Head of caudate nucleus (tissue), 42 donors: ENCODE results near the gene C19orf47.
"Not testable (repeated sequence)": the region's sequence is repeated elsewhere in the genome, so short reads cannot be mapped to it uniquely, and the experiment has no call there.

Source experiments
- DNase-seq, 42 donors: peaks; one replicate each; pipeline versions ENCODE4 v3.0.0 to v3.0.0-alpha.2; 2020 to 2021; ENCODE audit warnings: mixed read lengths in 7 of 42
- intact Hi-C: fragments of 100-400 bp; cut with DNase I; formaldehyde crosslinking; loops from one replicate; pipeline ENCODE4 v1.15.0; 2022

Gene C19orf47

DNA sequence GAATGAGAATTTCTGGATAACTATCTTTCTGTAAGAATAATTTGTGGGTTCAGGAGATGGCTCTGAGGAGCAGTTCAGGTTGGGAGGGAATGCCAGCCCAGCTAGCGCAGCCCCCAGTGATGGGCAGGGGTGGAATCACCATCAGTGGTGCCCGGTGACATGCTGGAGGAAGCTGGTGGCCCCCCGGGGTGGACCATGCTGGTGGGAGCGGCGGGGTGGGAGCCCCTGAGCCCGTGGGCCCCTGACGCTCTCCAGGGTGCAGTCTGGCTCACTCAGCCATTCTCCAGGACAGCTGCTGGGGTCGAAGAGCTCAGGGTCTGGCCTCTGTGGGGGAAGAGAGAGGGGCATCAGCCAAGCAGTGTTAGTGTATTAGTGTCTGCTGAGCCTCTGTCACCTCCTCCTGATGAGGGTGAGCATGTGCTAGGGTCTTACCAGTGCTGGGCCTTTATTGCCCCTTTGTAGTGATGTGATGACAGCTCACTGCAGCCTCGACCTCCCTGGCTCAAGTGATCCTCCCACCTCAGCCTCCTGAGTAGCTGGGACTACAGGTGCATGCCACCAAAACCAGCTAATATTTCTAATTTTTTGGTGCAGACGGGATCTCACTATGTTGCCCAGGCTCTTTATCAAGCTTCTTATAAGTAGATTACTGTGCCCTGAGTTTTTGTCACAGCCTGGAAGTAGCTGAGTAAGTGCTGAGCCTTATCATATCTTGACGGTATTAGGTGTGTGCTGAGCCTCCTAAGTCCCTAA lies 31.4 kb upstream of the C19orf47 start:
- intact Hi-C loops = no loop called here
- DNase-seq = no peak

DNA sequence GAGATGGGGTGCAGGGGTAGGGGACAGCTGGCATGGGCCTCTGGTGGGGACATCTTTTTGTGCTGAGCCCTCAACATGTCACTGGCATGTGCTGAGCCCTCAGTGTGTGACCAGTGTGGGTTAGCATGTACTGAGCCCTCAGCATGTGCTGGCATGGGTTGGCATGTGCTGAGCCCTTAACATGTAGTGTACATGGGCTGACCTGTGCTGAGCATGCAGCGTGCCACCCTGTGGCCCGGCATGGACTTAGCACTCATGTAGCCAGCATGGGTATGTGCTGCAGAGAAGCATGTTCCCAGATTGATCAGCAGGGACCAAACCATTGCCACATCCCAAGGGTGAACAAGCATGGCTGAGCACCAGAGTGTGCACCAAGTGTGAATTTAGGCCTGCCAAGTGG lies 30.3 kb upstream of the C19orf47 start:
- intact Hi-C loops = no loop called here

DNA sequence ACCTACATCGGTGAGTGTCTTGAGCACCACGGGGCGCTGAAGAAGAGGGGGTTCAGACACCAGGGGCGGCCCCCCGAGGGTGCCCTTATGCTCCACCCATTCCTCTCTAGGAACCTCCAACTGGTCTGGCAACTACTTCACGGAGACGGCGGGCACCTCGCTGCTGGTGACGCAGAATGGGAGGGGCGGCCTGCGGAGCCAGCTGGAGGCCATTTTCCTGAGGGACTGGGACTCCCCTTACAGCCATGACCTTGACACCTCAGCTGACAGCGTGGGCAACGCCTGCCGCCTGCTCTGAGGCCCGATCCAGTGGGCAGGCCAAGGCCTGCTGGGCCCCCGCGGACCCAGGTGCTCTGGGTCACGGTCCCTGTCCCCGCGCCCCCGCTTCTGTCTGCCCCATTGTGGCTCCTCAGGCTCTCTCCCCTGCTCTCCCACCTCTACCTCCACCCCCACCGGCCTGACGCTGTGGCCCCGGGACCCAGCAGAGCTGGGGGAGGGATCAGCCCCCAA lies 29.7 kb upstream of the C19orf47 start:
- intact Hi-C loops = no loop called here
- no peak for DNase-seq

More for the DNA sequence above, 30.3 kb upstream of the C19orf47 start:
- no peak for DNase-seq

DNA sequence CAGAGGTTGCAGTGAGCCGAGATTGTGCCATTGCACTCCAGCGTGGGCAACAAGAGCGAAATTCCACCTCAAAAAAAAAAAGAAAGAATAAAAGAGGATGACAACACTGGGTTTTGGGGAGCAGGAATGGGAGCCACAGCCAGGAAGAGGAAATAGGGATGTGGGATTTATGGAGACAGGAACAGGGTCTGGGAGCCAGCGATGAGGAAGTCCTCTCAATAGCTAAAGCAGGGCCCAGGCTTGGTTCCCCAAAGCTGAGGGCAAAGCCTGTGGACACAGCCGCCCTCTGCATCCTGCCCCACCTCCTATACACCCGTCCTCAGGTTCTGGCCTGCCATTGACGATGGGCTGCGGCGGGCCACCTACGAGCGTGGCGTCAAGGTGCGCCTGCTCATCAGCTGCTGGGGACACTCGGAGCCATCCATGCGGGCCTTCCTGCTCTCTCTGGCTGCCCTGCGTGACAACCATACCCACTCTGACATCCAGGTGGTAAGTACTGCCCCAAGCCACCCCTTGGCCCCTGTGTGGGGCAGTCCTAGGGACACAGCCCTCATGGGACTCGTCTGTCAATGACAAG lies 28.2 kb upstream of the C19orf47 start:
- intact Hi-C loops = no loop called here
- DNase-seq = no peak

DNA sequence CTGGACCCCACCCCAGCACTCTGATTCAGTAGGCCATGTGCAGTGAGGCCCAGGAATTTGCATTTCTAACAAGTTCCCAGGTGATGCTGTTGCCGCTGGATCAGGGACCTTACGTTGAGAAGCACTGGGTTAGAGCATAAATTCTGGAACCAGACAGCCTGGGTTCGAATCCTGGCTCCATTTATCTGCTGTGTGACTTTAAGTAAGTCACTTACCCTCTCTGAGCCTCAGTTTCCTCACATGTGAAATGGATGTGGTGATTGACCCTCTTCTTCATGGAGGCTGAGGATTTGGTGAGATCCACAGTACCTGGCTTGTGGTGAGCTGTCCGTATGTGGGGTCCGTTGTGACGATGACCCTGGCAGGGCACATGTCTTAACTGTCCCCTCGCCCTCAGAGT lies 25.9 kb upstream of the C19orf47 start:
- no peak for DNase-seq
- intact Hi-C loops = no loop called here

DNA sequence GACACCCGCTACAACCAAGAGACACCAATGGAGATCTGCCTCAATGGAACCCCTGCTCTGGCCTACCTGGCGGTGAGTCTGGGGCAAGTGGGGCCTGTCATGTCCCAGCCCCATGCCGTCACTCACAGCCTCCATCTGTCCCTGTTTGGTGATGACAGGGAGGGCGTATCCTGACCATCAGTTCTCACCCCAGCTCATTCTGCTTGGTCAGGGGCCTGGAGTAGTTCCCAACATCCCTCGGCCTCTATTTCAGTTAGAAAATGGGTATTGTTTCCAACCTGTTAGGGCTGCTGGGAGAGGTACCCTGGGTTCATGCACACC lies 23.6 kb upstream of the C19orf47 start:
- no peak for DNase-seq
- intact Hi-C loops = no loop called here

DNA sequence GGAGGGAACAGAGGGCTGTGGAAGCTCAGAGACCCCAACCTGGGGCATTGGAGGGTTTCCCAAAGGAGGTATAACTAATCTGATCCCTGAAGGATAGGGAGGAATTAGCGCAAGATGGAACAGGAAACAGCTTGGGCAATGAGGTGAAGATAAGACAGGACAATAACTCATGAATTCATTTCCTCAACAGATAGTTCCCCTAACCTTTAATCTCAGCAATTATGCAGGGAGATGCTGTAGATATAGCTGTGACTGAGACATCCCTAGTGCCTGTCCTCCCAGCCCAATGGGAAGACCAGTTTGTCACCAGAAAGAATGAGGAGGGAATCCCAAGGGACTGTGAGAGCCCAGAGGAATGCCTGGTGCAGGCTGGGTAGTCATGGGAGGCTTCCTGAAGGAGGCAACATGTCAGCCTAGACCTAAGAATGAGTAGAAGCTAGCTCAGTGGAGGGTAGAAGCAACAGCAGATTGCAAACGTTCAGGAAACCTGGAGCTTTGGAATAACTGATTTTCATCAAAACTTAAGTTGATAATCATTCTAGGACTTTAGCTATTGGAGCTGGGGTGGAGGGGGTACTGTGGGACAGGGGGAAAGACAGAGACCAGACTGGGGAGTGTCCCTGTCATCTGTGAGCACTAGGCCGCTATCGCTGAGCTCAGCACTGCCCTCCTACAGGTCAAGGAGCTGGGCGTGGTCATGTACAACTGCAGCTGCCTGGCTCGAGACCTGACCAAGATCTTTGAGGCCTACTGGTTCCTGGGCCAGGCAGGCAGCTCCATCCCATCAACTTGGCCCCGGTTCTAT lies 23.0 kb upstream of the C19orf47 start:
- no peak for DNase-seq
- intact Hi-C loops = no loop called here

DNA sequence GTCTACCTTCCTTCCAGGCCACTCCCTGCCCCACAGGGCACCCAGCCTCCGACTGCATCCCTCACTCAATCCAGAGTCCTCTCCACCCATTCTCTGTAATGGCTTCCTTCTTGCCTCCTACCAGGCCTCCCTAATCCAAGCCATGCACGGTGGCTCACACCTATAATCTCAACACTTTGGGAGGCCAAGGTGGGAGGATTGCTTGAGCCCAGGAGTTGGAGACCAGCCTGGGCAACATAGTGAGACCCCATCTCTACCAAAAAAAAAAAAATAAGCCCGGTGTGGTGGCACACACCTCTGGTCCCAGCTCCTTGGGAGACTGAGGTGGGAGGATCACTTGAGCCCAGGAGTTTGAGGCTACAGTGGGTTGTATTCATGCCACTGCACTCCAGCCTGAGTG lies 22.1 kb upstream of the C19orf47 start:
- DNase-seq, intact Hi-C loops: not testable (repeated sequence)

DNA sequence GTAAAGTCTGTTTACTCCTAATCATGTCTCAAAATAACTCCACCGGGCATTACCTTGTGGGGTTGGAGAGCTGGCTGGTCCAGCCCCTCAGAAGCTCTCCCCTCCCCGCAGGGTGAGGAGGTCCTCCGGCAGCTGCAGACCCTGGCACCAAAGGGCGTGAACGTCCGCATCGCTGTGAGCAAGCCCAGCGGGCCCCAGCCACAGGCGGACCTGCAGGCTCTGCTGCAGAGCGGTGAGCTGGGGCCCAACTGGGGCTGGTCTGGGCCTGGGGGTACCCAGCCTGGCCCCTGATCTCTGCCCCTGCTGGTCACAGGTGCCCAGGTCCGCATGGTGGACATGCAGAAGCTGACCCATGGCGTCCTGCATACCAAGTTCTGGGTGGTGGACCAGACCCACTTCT lies 21.6 kb upstream of the C19orf47 start:
- intact Hi-C loops = no loop called here

DNA sequence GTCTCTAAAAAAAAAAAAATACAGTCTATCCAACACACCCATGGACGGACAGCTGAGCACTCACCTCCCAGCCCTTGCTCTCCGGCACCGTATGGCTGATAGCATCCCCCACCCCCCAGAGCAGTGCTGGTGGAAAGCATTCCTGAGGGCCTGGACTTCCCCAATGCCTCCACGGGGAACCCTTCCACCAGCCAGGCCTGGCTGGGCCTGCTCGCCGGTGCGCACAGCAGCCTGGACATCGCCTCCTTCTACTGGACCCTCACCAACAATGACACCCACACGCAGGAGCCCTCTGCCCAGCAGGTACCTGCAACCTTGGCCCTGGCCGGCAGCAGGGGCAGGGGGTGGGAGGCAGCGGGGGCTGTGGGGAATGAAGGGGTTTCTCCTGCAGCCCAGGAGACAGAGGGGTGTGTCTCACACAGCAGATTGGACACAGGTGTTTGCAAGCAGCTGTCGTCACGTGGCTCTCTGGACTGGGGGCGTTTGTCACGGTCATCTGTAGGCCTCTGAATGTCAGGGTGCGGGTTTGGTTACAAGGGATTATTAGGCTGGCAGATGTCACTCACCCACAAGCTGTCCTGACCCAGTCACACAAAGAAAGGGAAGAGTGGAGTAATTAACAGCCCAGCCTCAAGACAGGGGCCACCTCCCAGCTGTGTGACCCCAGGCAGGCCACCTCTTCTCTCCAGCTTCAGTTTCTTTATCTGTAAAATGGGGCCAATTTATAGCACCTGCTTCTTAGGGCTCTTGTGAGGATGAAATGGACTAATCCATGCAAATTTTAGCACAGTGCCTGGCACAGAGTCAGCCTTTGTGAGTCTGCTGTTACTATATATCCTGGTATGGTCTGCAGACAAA lies 19.6 kb upstream of the C19orf47 start:
- DNase-seq = no peak
- intact Hi-C loops = no loop called here

More for the DNA sequence above, 21.6 kb upstream of the C19orf47 start:
- DNase-seq = no peak

DNA sequence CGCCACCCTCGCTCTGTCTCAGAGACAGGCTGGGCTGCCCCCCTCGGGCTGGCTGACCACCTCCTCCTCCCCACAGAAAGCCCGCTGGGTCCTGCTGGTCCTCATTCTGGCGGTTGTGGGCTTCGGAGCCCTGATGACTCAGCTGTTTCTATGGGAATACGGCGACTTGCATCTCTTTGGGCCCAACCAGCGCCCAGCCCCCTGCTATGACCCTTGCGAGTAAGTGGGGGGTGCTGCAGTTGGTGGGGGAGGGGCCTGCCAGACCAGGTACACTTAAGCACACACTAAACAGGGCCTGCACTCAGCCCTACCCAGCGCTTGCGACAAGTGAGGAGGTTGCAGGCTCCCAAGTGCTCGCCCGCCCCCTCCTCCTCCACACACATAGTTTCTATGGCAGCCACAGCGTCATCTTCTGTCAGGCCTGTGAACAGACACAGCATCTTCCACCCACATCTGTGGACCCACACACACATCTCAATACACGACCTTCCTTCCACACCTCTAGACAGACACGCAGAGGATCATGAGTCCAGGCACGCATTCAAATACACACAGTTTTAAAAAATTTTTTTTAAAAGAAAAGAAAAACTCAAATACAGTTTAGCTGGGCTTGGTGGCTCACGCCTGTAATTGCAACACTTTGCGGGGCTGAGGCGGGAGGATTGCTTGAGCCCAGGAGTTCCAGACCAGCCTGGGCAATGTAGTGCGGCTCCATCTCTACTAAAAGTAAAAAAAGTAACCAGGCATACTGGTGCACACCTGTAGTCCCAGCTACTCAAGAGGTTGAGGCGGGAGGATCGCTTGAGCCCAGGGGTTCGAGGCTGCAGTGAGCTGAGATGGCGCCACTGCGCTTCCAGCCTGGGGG lies 18.7 kb upstream of the C19orf47 start:
- intact Hi-C loops = no loop called here

DNA sequence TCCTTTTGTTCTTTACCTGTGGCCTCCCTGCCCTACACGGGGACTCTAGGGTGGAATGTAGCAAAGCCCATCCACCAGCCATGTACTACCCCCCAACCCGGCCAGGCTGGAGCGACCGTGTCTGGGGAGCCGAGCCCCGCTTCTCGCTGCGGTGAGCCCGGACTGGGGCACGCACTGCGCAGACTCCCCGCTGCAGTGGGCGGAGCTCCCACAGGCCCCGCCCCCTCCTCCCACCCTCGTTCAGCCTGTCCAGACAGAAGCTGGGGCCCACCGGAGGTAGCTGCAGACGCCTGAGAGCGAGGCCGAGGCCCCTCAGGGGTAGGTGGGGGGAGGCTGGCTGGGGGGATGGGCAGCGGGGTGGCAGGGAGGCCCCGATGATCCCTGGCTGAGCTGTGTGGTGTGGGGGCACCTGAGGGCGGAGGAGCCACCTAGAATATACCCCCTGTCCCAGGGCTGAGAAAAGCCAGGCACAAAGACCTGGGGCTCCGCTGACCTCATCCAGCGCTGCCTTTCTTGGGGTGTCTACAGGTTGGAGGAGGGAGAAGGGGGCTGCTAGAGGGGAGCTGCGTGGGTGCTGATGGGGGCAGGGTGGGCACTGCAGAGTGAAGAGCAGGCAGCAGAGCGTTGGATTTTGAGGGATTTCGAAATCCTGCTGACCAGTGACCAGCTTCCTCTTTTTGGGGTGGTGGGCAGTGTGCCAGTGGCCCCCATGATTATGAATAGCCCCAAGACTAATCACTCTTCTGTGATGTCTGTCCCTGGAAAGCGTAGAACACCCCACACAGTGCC lies 17.6 kb upstream of the C19orf47 start:
- DNase-seq = peak; percentile 49 to 89 (median 78)
- intact Hi-C loops = no loop called here

More for the DNA sequence above, 18.7 kb upstream of the C19orf47 start:
- DNase-seq = peak; percentile 49 to 91 (median 74)

DNA sequence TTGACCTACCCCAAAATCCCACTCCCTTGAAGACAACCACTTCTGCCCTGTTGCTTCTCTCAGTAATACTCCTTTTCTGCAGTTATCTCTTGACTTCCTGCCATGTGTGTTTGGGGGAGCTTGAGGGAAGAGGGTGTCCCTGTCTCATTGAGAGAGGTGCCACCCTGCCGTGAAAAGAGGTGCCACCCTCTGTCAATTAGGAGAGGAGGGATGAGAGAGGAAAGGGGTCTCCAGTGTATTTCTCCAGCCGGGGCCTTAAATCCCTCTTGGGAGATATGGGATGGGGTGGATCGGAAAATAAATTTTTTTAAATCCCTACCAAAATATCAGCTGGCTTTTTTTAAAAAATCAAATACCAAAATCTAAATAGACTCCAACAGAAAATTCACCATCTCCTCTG lies 16.8 kb upstream of the C19orf47 start:
- peak in 1 of 42 donors; percentile 44 for DNase-seq
- intact Hi-C loops = no loop called here

DNA sequence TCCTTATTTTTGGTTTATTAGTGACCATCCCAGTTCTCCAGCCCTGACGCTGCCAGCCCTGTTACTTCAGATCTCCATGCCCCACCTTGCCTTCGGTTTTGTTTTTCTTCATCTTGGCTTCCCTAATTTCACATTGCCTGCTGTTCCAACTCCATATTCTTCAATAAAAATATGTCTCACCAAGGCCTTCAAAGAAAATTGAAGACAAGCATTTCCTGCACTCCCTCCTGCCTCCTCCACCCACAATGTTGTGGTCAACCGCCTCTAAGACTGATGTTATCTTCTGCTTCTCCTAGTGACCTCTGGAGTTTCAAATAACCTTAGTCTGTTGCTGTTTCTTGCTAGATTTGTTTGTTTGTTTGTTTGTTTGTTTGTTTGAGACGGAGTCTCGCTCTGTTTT lies 14.9 kb upstream of the C19orf47 start:
- no peak for DNase-seq
- intact Hi-C loops = no loop called here

DNA sequence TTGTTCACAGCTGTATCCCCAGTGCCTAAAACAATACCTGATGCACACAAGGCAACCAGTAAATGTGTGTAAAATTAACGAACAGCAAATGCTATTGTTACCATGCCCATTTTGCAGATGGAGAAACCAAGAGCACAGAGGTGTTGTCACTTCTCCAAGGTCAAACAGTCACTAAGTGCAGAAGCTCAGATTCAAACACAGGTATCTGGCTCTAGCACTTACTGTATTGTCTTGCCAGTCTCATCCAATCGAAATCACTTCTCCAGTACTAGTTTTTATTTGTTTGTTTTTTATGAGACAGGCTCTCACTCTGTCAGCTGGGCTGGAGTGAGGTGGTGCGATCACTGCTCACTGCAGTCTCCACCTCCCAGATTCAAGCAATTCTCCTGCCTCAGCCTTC lies 14.0 kb upstream of the C19orf47 start:
- no peak for DNase-seq
- intact Hi-C loops = no loop called here

DNA sequence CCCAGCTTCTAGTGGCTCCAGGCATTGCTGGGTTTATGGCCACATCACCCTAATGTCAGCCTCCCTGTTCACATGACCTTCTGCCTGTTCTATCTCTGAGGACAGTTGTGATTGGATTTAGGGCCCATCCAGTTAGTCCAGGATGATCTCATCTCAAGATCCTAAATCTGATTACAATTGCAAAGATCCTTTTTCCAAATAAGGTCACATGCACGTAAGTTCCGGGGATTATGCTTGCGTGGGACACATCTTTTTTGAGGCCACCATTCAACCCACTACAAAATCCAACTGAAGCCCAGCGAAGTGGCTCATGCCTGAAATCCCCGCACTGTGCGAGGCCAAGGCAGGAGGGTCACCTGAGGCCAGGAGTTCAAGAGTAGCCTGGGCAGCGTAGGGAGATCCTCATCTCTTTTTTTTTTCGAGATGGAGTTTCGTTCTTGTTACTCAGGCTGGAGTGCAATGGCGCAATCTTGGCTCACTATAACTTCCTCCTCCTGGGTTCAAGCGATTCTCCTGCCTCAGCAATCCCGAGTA lies 12.6 kb upstream of the C19orf47 start:
- intact Hi-C loops = no loop called here
- peak in 1 of 42 donors; percentile 33 for DNase-seq

DNA sequence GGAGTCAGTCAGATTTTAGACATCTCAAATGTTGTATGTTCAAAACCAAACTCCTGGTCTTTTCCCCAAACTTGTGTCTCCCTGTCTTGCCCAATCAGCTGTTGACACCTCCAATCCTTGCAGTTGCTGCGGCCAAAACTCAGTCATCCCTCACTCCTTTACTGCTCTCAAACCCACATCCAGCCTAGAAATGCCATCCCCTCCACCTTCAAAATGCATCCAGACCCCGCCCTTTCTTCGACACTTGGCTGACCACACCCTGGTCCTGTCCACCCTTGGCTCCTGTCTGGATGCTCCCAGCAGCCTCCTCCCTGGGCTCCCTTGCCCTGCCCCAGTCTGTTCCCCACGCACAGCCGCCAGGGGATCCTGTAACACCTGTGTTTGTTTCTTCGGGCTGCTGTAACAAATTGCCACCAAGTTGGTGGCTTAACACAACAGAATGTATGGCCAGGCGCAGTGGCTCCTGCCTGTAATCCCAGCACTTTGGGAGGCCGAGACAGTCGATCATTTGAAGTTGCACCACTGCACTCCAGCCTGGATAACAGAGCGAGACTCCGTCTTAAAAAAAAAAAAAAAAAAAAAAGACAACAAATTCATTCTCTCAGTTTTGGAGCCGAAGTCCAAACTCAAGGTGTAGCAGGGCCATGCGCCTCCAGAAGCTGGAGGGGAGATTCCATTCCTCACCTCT lies 12.0 kb upstream of the C19orf47 start:
- no peak for DNase-seq
- intact Hi-C loops = no loop called here
